ENCODE measurements around the gene HSF2. TPM values are rescaled to one million over a fixed set of nuclear protein-coding genes. Genes with fewer than 3 reads are reported as not detected.
A peak's percentile ranks its signal among the peaks of the same experiment; 100 is the strongest.
"Not testable (repeated sequence)": the region's sequence is repeated elsewhere in the genome, so short reads cannot be mapped to it uniquely, and the experiment has no call there.

Gene HSF2
- total RNA-seq, 4 donors from 2014 or later = 2.3 to 17.0 (median 10.5) TPM

- H3K27ac ChIP-seq = no peak overlapping the region
- DNase-seq = no peak
- 91 to 100% methylated on average over 1 of the region's 1 CpG for WGBS, 2 donors
- H3K36me3 ChIP-seq = peaks cover 6 to 100% (median 18%) of the 10 kb centered on the region in 3 donors
- no peaks in the 10 kb centered on the region for H3K27me3 ChIP-seq
- H3K4me3 ChIP-seq = no peak overlapping the region
- H3K9me3 ChIP-seq = no peaks in the 10 kb centered on the region
- no peaks in the 10 kb centered on the region for H3K4me1 ChIP-seq
- TF ChIP-seq POLR2A (IDR thresholded peaks at IDR 0.05) (no peak), CTCF (IDR thresholded peaks at IDR 0.05) (no peak)
- intact Hi-C loops (cut with DNase I) = no loop called here
Observed at GRCh38 chr6:122449069-122449468, 49.6 kb downstream of the HSF2 start.

- no peak overlapping the region for H3K4me3 ChIP-seq
- 63 to 67% methylated on average over 1 of the region's 1 CpG for WGBS, 2 donors
- H3K27ac ChIP-seq = no peak overlapping the region
- H3K9me3 ChIP-seq = no peaks in the 10 kb centered on the region
- H3K36me3 ChIP-seq = peaks cover 6 to 98% (median 15%) of the 10 kb centered on the region in 3 donors
- intact Hi-C loops (cut with DNase I) = no loop called here
- no peaks in the 10 kb centered on the region for H3K27me3 ChIP-seq
- H3K4me1 ChIP-seq = peaks cover 0 to 4% (median 0%) of the 10 kb centered on the region in 3 donors
- TF ChIP-seq POLR2A (IDR thresholded peaks at IDR 0.05) = no peak
- no peak for TF ChIP-seq CTCF (IDR thresholded peaks at IDR 0.05)
- no peak for DNase-seq
Observed at GRCh38 chr6:122452509-122452908, 53.1 kb downstream of the HSF2 start.

GRCh38 chr6:122454673-122455072, 55.2 kb downstream of the HSF2 start:
- DNase-seq = no peak
- TF ChIP-seq POLR2A (IDR thresholded peaks at IDR 0.05) (no peak), CTCF (IDR thresholded peaks at IDR 0.05) (no peak)
- WGBS, 2 donors = 76 to 77% methylated on average over 4 of the region's 4 CpGs
- no peaks in the 10 kb centered on the region for H3K27me3 ChIP-seq
- peaks cover 0 to 82% (median 15%) of the 10 kb centered on the region in 3 donors for H3K36me3 ChIP-seq
- H3K4me3 ChIP-seq = no peak overlapping the region
- intact Hi-C loops (cut with DNase I) = no loop called here
- H3K4me1 ChIP-seq = peaks cover 0 to 26% (median 8%) of the 10 kb centered on the region in 3 donors
- H3K9me3 ChIP-seq = no peaks in the 10 kb centered on the region
- H3K27ac ChIP-seq = no peak overlapping the region

GRCh38 chr6:122455116-122455515, 55.7 kb downstream of the HSF2 start:
- 88 to 95% methylated on average over 1 of the region's 1 CpG for WGBS, 2 donors
- H3K27me3 ChIP-seq; H3K9me3 ChIP-seq; DNase-seq; intact Hi-C loops (cut with DNase I); H3K27ac ChIP-seq; H3K4me3 ChIP-seq: not testable (repeated sequence)
- Histone ChIP-seq H3K36me3 (peaks cover 0 to 78% (median 15%) of the 10 kb centered on the region in 3 donors), H3K4me1 (peaks cover 4 to 30% (median 8%) of the 10 kb centered on the region in 3 donors)

GRCh38 chr6:122458087-122458486, 58.6 kb downstream of the HSF2 start:
- Histone ChIP-seq H3K4me3 (no peak overlapping the region), H3K27me3 (no peaks in the 10 kb centered on the region), H3K4me1 (peaks cover 7 to 53% (median 8%) of the 10 kb centered on the region in 3 donors), H3K9me3 (no peaks in the 10 kb centered on the region), H3K36me3 (peaks cover 0 to 48% (median 2%) of the 10 kb centered on the region in 3 donors), H3K27ac (no peak overlapping the region)
- TF ChIP-seq POLR2A (IDR thresholded peaks at IDR 0.05) (no peak), CTCF (IDR thresholded peaks at IDR 0.05) (no peak)
- intact Hi-C loops (cut with DNase I) = no loop called here
- 64 to 85% methylated on average over 1 of the region's 1 CpG for WGBS, 2 donors
- DNase-seq = no peak

GRCh38 chr6:122459240-122459639, 59.8 kb downstream of the HSF2 start:
- DNase-seq = no peak
- Histone ChIP-seq H3K4me1 (peaks cover 7 to 63% (median 8%) of the 10 kb centered on the region in 3 donors), H3K9me3 (no peaks in the 10 kb centered on the region), H3K4me3 (peak overlapping the region in 1 of 4 donors; percentile 3), H3K27ac (no peak overlapping the region), H3K27me3 (no peaks in the 10 kb centered on the region), H3K36me3 (peaks cover 0 to 40% (median 0%) of the 10 kb centered on the region in 3 donors)
- TF ChIP-seq POLR2A (IDR thresholded peaks at IDR 0.05) (no peak), CTCF (IDR thresholded peaks at IDR 0.05) (no peak)
- WGBS, 2 donors = 21 to 22% methylated on average over 2 of the region's 2 CpGs
- intact Hi-C loops (cut with DNase I) = no loop called here

- H3K27ac ChIP-seq; H3K4me3 ChIP-seq; H3K27me3 ChIP-seq; DNase-seq; intact Hi-C loops (cut with DNase I); H3K9me3 ChIP-seq: not testable (repeated sequence)
- Histone ChIP-seq H3K36me3 (peaks cover 0 to 36% (median 0%) of the 10 kb centered on the region in 3 donors), H3K4me1 (peaks cover 7 to 70% (median 12%) of the 10 kb centered on the region in 3 donors)
- WGBS, 2 donors = 83 to 88% methylated on average over 6 to 8 of the region's 8 CpGs
Observed at GRCh38 chr6:122459865-122460416, 60.5 kb downstream of the HSF2 start.

Data from esophagus squamous epithelium (tissue), 5 donors.